A549 (cell line): ENCODE data around the gene IGFBP5.

ENCODE experiments used
- HEYL ChIP-seq: fragments of 250-450 bp; sonication (Bioruptor Pico); IDR thresholded peaks from 2 replicates; pipeline ENCODE4 v1.8.0; 2021; ENCODE audit warnings: mild to moderate bottlenecking, moderate library complexity
- MAZ ChIP-seq: fragments of 150-350 bp; IDR thresholded peaks from 2 replicates; pipeline ENCODE4 v1.6.1; 2014; ENCODE audit warnings: antibody characterized with exemption, low read depth, low read length, borderline replicate concordance
- RFX5 ChIP-seq: fragments of 450-650 bp; IDR thresholded peaks from 2 replicates; pipeline ENCODE4 v1.7.1; 2014; ENCODE audit warnings: antibody characterized with exemption, mild to moderate bottlenecking, moderate library complexity
- TF ChIP-seq, protein P1 (sequence below): fragments of >200 bp; sonication (Bioruptor Twin); formaldehyde crosslinking; IDR thresholded peaks from 3 replicates; pipeline ENCODE4 v1.5.1; 2016

DNA sequence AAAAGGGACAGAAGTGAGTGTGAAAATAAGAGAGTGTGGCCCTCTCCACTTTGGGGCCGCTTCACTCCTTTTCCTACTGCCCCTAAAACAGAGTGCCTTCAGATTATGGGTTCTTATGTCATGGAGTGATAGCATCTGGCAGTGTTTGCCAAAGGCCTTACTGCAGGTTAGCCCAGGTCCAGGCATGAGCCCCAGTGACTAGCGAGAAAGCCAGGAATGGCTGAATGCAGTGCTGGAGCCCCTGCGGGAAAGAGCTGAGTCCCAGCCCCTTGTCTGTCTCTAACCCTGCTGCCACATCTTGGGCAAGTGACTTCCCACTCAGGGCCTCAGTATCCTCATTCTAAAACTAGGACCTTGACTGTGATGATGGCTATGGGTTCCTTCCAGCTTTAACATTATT, 6.0 kb downstream of the IGFBP5 start:
- TF ChIP-seq, protein P1, sequence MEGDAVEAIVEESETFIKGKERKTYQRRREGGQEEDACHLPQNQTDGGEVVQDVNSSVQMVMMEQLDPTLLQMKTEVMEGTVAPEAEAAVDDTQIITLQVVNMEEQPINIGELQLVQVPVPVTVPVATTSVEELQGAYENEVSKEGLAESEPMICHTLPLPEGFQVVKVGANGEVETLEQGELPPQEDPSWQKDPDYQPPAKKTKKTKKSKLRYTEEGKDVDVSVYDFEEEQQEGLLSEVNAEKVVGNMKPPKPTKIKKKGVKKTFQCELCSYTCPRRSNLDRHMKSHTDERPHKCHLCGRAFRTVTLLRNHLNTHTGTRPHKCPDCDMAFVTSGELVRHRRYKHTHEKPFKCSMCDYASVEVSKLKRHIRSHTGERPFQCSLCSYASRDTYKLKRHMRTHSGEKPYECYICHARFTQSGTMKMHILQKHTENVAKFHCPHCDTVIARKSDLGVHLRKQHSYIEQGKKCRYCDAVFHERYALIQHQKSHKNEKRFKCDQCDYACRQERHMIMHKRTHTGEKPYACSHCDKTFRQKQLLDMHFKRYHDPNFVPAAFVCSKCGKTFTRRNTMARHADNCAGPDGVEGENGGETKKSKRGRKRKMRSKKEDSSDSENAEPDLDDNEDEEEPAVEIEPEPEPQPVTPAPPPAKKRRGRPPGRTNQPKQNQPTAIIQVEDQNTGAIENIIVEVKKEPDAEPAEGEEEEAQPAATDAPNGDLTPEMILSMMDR: no peak
- TF ChIP-seq HEYL (CRISPR knock-in tag) (no peak), MAZ (no peak), RFX5 (no peak)
